HCT116 (cell line): ENCODE data around the gene XIAP. TPM values are rescaled to one million over a fixed set of nuclear protein-coding genes. Genes with fewer than 3 reads are reported as not detected.
A peak's percentile ranks its signal among the peaks of the same experiment; 100 is the strongest.

Source experiments
- ATAC-seq: fragments of 200-7000 bp; cut with Tn5 transposase; 2 replicates; pipeline ENCODE4 v1.9.1; 2020; ENCODE audit warnings: mild to moderate bottlenecking, moderate library complexity
- BruUV-seq: library from RNA; stranded (reverse); fragments of 400-500 nt; replicated peaks from 2 replicates; lab custom pipeline; 2021; lab: Mats Ljungman, UMichigan
- CTCF ChIA-PET: fragments of 300-600 bp; sonication (Branson Sonifier 250); formaldehyde crosslinking; loops from one replicate; lab custom pipeline; 2021; ENCODE audit warnings: antibody characterized with exemption; lab: Charles Lee
- POLR2A ChIA-PET: fragments of 300-600, 350-600 bp; sonication (Branson Sonifier 250); formaldehyde crosslinking; loops from one replicate; lab custom pipeline; 2021; ENCODE audit warnings: antibody characterized with exemption; lab: Charles Lee
- RAD21 ChIA-PET, 2 experiments: fragments of 300-600 bp; sonication (Branson Sonifier 250); formaldehyde crosslinking; loops; one replicate each; lab custom pipeline; 2023; ENCODE audit warnings: low total read pairs in 2 of 2; ENCODE audit not compliant: uncharacterized antibody in 2 of 2, unreplicated experiment in 2 of 2, low non-redundant PET in 1 of 2; lab: Charles Lee
- DNase-seq: peaks from one replicate; pipeline ENCODE4 v3.0.0-alpha.2; 2010; ENCODE audit warnings: low read depth, low spot score
- H2AFZ ChIP-seq: fragments of 200-600 bp; shearing (Covaris generic), sonication (generic); 2 replicates; pipeline ENCODE4 v1.6.1; 2017; ENCODE audit warnings: low read depth, mixed run types, mixed read lengths, antibody characterized with exemption, low read length; ENCODE audit not compliant: poor library complexity, severe bottlenecking
- H3K27ac ChIP-seq: 2 replicates; pipeline ENCODE4 v1.5.1; 2012; ENCODE audit warnings: low read depth, low read length
- H3K27me3 ChIP-seq: fragments of 200-600 bp; sonication (generic); 2 replicates; pipeline ENCODE4 v1.6.1; 2016; ENCODE audit warnings: mixed run types, low read length, mixed read lengths; ENCODE audit not compliant: insufficient read depth
- H3K36me3 ChIP-seq, 2 experiments: fragments of 200-500 bp in 1 of 2; fragments of 200-600 bp in 1 of 2; sonication (Bioruptor generic) in 1 of 2; sonication (generic) in 1 of 2; 2 replicates each; pipeline versions ENCODE4 v1.5.1 to v1.6.1; 2014 to 2016; ENCODE audit warnings: low read length in 2 of 2, inconsistent platforms in 1 of 2, mixed read lengths in 1 of 2, mixed run types in 1 of 2; ENCODE audit not compliant: insufficient read depth in 2 of 2, control insufficient read depth in 1 of 2
- H3K4me1 ChIP-seq, 2 experiments: fragments of 200-600 bp in 1 of 2; sonication (generic) in 1 of 2; 2 replicates each; pipeline versions ENCODE4 v1.5.1 to v1.6.1; 2012 to 2017; ENCODE audit warnings: low read length in 2 of 2, inconsistent platforms in 1 of 2, mild to moderate bottlenecking in 1 of 2, mixed read lengths in 1 of 2, mixed run types in 1 of 2, moderate library complexity in 1 of 2; ENCODE audit not compliant: insufficient read depth in 2 of 2, control insufficient read depth in 1 of 2
- H3K4me2 ChIP-seq: fragments of 200-600 bp; sonication (generic); 2 replicates; pipeline ENCODE4 v1.6.1; 2017; ENCODE audit warnings: mixed run types, low read length, mixed read lengths
- H3K4me3 ChIP-seq, 2 experiments: fragments of 200-600 bp in 1 of 2; sonication (generic) in 1 of 2; replicated peaks in 1 of 2; 2 replicates each; pipeline ENCODE4 v1.5.1; 2011 to 2016; ENCODE audit warnings: low read length in 2 of 2, control low read depth in 1 of 2, low read depth in 1 of 2, mild to moderate bottlenecking in 1 of 2, mixed read lengths in 1 of 2, mixed run types in 1 of 2
- H3K79me2 ChIP-seq: fragments of 200-600 bp; sonication (generic); 2 replicates; pipeline ENCODE4 v1.6.1; 2017; ENCODE audit warnings: mild to moderate bottlenecking, mixed run types, low read length, moderate library complexity, mixed read lengths; ENCODE audit not compliant: insufficient read depth
- H3K9ac ChIP-seq: fragments of 200-600 bp; sonication (generic); 2 replicates; pipeline ENCODE4 v1.6.1; 2016; ENCODE audit warnings: low read length, mixed read lengths
- H3K9me2 ChIP-seq: fragments of 200-600 bp; sonication (generic), shearing (Covaris generic); 2 replicates; pipeline ENCODE4 v1.6.1; 2017; ENCODE audit warnings: mixed run types, mild to moderate bottlenecking, moderate library complexity; ENCODE audit not compliant: insufficient read depth
- H3K9me3 ChIP-seq, 2 experiments: fragments of 200-500 bp in 1 of 2; fragments of 200-600 bp in 1 of 2; sonication (Bioruptor generic) in 1 of 2; sonication (generic) in 1 of 2; 2 replicates each; pipeline ENCODE4 v1.6.1; 2014 to 2017; ENCODE audit warnings: low read length in 2 of 2, mixed read lengths in 2 of 2, inconsistent platforms in 1 of 2, low read depth in 1 of 2, mild to moderate bottlenecking in 1 of 2, mixed run types in 1 of 2, moderate library complexity in 1 of 2; ENCODE audit not compliant: control insufficient read depth in 1 of 2, insufficient read depth in 1 of 2
- H4K20me1 ChIP-seq: fragments of 200-600 bp; sonication (generic), shearing (Covaris generic); 2 replicates; pipeline ENCODE4 v1.6.1; 2017; ENCODE audit warnings: mixed run types, mild to moderate bottlenecking, moderate library complexity; ENCODE audit not compliant: insufficient read depth
- ATF3 ChIP-seq: IDR thresholded peaks from 2 replicates; pipeline ENCODE4 v1.6.1; 2012
- CTCF ChIP-seq, 3 experiments: fragments of 200-600 bp in 1 of 3; sonication (generic) in 1 of 3; IDR thresholded peaks in 2 of 3; conservative IDR thresholded peaks in 1 of 3; 2 replicates each; pipeline ENCODE4 v1.5.1; 2012 to 2017; ENCODE audit warnings: low read depth in 2 of 3, low read length in 2 of 3, antibody characterized with exemption in 1 of 3, borderline replicate concordance in 1 of 3, control low read depth in 1 of 3, mild to moderate bottlenecking in 1 of 3, mixed read lengths in 1 of 3, mixed run types in 1 of 3, moderate library complexity in 1 of 3; ENCODE audit not compliant: insufficient read depth in 1 of 3
- EGR1 ChIP-seq: IDR thresholded peaks from 2 replicates; pipeline ENCODE4 v1.6.1; 2012; ENCODE audit warnings: low read depth
- EZH2phosphoT487 ChIP-seq: fragments of 200-600 bp; IDR thresholded peaks from 2 replicates; pipeline ENCODE4 v1.6.1; 2018; ENCODE audit warnings: antibody characterized with exemption, borderline replicate concordance
- RAD21 ChIP-seq: IDR thresholded peaks from 2 replicates; pipeline ENCODE4 v1.6.1; 2012; ENCODE audit warnings: low read depth, mild to moderate bottlenecking
- TCF7L2 ChIP-seq: IDR thresholded peaks from 2 replicates; pipeline ENCODE4 v1.7.0; 2011; ENCODE audit warnings: borderline replicate concordance, inconsistent platforms; ENCODE audit not compliant: insufficient read depth, insufficient read length; ENCODE audit errors: extremely low read depth
- YY1 ChIP-seq: IDR thresholded peaks from 2 replicates; pipeline ENCODE4 v1.6.1; 2011; ENCODE audit warnings: low read length, low read depth, moderate library complexity, mild to moderate bottlenecking; ENCODE audit not compliant: insufficient replicate concordance; ENCODE audit errors: extremely low read depth
- ZFX ChIP-seq: fragments of 450-650 bp; IDR thresholded peaks from 2 replicates; pipeline ENCODE4 v1.6.1; 2017
- intact Hi-C: fragments of 100-400 bp; cut with micrococcal nuclease; formaldehyde crosslinking; loops from 2 replicates; pipeline ENCODE4 v1.10.0; 2022
- total RNA-seq: library from RNA; stranded (reverse); gene quantifications from one replicate; pipeline ENCODE4 v1.2.1, GENCODE V29; 2021; ENCODE audit not compliant: unreplicated experiment

The XIAP gene
- total RNA-seq, 1 experiment from 2014 or later, result 41.0 TPM

GRCh38 chrX:123833387-123833786, 26.5 kb upstream of the XIAP start:
- no TSS peak for BruUV-seq
- H3K36me3 ChIP-seq, result no peaks in the 10 kb centered on the region
- H3K27me3 ChIP-seq, result no peaks in the 10 kb centered on the region
- no peak overlapping the region for H2AFZ ChIP-seq
- H3K9me3 ChIP-seq, result no peaks in the 10 kb centered on the region
- ChIA-PET POLR2A (no interaction called here), RAD21 (interaction anchor here (0.6 to 1.4 kb wide), 4 partner anchors 37 to 509 kb away, joined by 3 to 8 read pairs (median 3); no protein-coding TSS in a partner anchor), CTCF (interaction anchor here (0.6 to 6.9 kb wide), 12 partner anchors 8 to 188 kb away, joined by 3 to 56 read pairs (median 4); partner anchors contain the start of gene XIAP)
- no peaks in the 10 kb centered on the region for H3K79me2 ChIP-seq
- H3K4me3 ChIP-seq, result no peak overlapping the region
- H4K20me1 ChIP-seq, result no peaks in the 10 kb centered on the region
- ATAC-seq (peak; percentile 89), DNase-seq (peak; percentile 50)
- H3K9ac ChIP-seq, result no peak overlapping the region
- no peak overlapping the region for H3K27ac ChIP-seq
- no peak for TF ChIP-seq EGR1
- TF ChIP-seq EZH2phosphoT487, result no peak
- peak; percentile 54 to 65 (median 58); a peak in 5 of 6 replicates for TF ChIP-seq CTCF (IDR thresholded peaks at IDR 0.05 in 2 of 3, conservative IDR thresholded peaks at IDR 0.05 in 1 of 3; ENCODE audit: borderline replicate concordance in 1 of 3, insufficient read depth in 1 of 3, low read depth in 2 of 3, low read length in 2 of 3)
- TF ChIP-seq ATF3, result no peak
- TF ChIP-seq YY1, result no peak
- TF ChIP-seq ZFX, result no peak
- peak; percentile 89 for TF ChIP-seq RAD21
- no peak for TF ChIP-seq TCF7L2
- H3K9me2 ChIP-seq, result no peaks in the 10 kb centered on the region
- H3K4me1 ChIP-seq, result peaks cover 9 to 16% of the 10 kb centered on the region in 2 experiments
- intact Hi-C loops, result loop anchor here (1.0 to 5.0 kb wide), 2 partner anchors 129 to 143 kb away; partner anchors contain the start of gene STAG2
- H3K4me2 ChIP-seq, result no peak overlapping the region
